ENCODE measurements around the gene ASH1L. TPM values are rescaled to one million over a fixed set of nuclear protein-coding genes. Genes with fewer than 3 reads are reported as not detected.

The ASH1L gene
- total RNA-seq, 1 experiment from 2014 or later: 30.5 TPM

DNA sequence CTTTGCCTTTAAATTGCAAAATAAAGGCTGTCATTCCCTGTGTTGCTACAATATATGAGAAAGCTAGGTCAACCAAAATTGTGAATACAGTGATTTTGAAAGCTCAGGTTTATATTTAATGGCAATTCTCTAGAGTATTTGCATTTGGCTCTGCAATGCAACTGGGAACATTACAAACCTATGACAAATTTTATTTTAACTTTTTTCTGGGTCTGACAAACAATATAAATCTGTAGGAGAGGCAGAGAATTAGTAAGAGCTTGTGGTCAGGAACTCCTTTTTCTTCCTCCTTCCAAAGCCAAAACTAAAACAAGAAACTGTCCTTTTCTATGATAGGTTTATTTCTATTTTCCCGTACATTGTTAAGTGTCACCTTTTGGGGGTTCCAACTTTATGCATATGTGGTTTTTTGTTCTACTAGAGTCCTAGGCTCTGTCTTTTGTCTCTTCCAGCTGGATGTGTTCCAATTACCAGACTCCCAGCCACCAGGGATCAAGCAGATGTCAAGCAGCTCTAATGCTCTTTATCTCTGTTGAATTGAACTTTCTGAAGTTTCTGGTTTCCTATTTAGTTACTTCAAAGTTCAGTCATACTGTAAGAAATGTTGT is 106.9 kb downstream of the ASH1L start:
- ChIA-PET CTCF (no interaction called here), RAD21 (ENCODE audit: low non-redundant PET in 1 of 2, low total read pairs in 2 of 2, uncharacterized antibody in 2 of 2, unreplicated experiment in 2 of 2) (no interaction called here), POLR2A (no interaction called here)
- intact Hi-C loops (cut with micrococcal nuclease): no loop called here
- no peaks in the 10 kb centered on the region for H3K9me2 ChIP-seq (ENCODE audit: insufficient read depth)
- DNase-seq (ENCODE audit: low read depth, low spot score) (no peak), ATAC-seq (no peak)
- H3K4me2 ChIP-seq (ENCODE audit: low read length): no peak overlapping the region
- H3K36me3 ChIP-seq (ENCODE audit: control insufficient read depth in 1 of 2, insufficient read depth in 2 of 2, low read length in 2 of 2): 0 out of 4 replicates have a peak, but pooled peaks cover 0 to under 1% of the 10 kb centered on the region in 2 experiments
- 0 out of 2 replicates have a peak, but pooled peaks cover 4% of the 10 kb centered on the region for H3K79me2 ChIP-seq (ENCODE audit: insufficient read depth, low read length)
- no peak overlapping the region for H3K27ac ChIP-seq (ENCODE audit: low read depth, low read length)
- H4K20me1 ChIP-seq (ENCODE audit: insufficient read depth): no peaks in the 10 kb centered on the region
- no peak overlapping the region for H2AFZ ChIP-seq (ENCODE audit: low read depth, low read length, poor library complexity, severe bottlenecking)
- TF ChIP-seq, protein P1, sequence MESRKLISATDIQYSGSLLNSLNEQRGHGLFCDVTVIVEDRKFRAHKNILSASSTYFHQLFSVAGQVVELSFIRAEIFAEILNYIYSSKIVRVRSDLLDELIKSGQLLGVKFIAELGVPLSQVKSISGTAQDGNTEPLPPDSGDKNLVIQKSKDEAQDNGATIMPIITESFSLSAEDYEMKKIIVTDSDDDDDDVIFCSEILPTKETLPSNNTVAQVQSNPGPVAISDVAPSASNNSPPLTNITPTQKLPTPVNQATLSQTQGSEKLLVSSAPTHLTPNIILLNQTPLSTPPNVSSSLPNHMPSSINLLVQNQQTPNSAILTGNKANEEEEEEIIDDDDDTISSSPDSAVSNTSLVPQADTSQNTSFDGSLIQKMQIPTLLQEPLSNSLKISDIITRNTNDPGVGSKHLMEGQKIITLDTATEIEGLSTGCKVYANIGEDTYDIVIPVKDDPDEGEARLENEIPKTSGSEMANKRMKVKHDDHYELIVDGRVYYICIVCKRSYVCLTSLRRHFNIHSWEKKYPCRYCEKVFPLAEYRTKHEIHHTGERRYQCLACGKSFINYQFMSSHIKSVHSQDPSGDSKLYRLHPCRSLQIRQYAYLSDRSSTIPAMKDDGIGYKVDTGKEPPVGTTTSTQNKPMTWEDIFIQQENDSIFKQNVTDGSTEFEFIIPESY (IDR thresholded peaks at IDR 0.05; ENCODE audit: extremely low read depth, insufficient replicate concordance, low read length): no peak
- TF ChIP-seq, protein P2, sequence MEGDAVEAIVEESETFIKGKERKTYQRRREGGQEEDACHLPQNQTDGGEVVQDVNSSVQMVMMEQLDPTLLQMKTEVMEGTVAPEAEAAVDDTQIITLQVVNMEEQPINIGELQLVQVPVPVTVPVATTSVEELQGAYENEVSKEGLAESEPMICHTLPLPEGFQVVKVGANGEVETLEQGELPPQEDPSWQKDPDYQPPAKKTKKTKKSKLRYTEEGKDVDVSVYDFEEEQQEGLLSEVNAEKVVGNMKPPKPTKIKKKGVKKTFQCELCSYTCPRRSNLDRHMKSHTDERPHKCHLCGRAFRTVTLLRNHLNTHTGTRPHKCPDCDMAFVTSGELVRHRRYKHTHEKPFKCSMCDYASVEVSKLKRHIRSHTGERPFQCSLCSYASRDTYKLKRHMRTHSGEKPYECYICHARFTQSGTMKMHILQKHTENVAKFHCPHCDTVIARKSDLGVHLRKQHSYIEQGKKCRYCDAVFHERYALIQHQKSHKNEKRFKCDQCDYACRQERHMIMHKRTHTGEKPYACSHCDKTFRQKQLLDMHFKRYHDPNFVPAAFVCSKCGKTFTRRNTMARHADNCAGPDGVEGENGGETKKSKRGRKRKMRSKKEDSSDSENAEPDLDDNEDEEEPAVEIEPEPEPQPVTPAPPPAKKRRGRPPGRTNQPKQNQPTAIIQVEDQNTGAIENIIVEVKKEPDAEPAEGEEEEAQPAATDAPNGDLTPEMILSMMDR (IDR thresholded peaks at IDR 0.05 in 2 of 3, conservative IDR thresholded peaks at IDR 0.05 in 1 of 3; ENCODE audit: borderline replicate concordance in 1 of 3, insufficient read depth in 1 of 3, low read depth in 2 of 3, low read length in 2 of 3): no peak
- BruUV-seq (replicated peaks): TSS peak; percentile 23
- H3K9me3 ChIP-seq (ENCODE audit: control insufficient read depth in 1 of 2, insufficient read depth in 1 of 2, low read depth in 1 of 2, low read length in 2 of 2): no peaks in the 10 kb centered on the region
- H3K9ac ChIP-seq (ENCODE audit: low read length): no peak overlapping the region
- H3K4me1 ChIP-seq (ENCODE audit: control insufficient read depth in 1 of 2, insufficient read depth in 2 of 2, low read length in 2 of 2): no peaks in the 10 kb centered on the region
- H3K27me3 ChIP-seq (ENCODE audit: insufficient read depth, low read length): no peaks in the 10 kb centered on the region
- H3K4me3 ChIP-seq (replicated peaks in 1 of 2; ENCODE audit: low read depth in 1 of 2, low read length in 2 of 2): no peak overlapping the region

DNA sequence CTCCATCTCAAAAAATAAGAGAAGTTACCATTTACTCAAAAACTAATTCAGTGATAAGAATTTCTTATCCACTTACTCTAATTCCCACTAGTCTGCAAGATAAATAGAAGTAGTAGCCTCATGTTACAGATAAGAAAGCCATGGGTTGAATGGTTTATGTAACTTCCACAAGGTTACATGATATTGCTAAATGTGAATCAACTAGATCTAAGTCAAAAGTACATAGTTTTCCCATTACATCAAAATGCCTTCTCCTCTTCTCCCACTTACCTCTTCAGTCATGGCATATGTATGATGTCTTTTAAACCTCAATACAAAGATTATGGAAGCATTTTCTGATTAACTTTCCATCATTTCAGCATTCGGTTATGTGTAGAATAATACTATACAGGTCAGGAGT is 108.5 kb downstream of the ASH1L start:
- ChIA-PET CTCF (no interaction called here), POLR2A (no interaction called here), RAD21 (ENCODE audit: low non-redundant PET in 1 of 2, low total read pairs in 2 of 2, uncharacterized antibody in 2 of 2, unreplicated experiment in 2 of 2) (no interaction called here)
- Histone ChIP-seq H3K9me3 (ENCODE audit: control insufficient read depth in 1 of 2, insufficient read depth in 1 of 2, low read depth in 1 of 2, low read length in 2 of 2) (no peaks in the 10 kb centered on the region), H3K27me3 (ENCODE audit: insufficient read depth, low read length) (no peaks in the 10 kb centered on the region), H3K4me1 (ENCODE audit: control insufficient read depth in 1 of 2, insufficient read depth in 2 of 2, low read length in 2 of 2) (no peaks in the 10 kb centered on the region), H3K36me3 (ENCODE audit: control insufficient read depth in 1 of 2, insufficient read depth in 2 of 2, low read length in 2 of 2) (peaks cover 0 to 9% of the 10 kb centered on the region in 2 experiments; a peak in 1 of 4 replicates), H3K79me2 (ENCODE audit: insufficient read depth, low read length) (0 out of 2 replicates have a peak, but pooled peaks cover 4% of the 10 kb centered on the region), H3K27ac (ENCODE audit: low read depth, low read length) (no peak overlapping the region), H4K20me1 (ENCODE audit: insufficient read depth) (no peaks in the 10 kb centered on the region), H3K9ac (ENCODE audit: low read length) (no peak overlapping the region), H3K4me3 (replicated peaks in 1 of 2; ENCODE audit: low read depth in 1 of 2, low read length in 2 of 2) (no peak overlapping the region), H3K9me2 (ENCODE audit: insufficient read depth) (no peaks in the 10 kb centered on the region), H2AFZ (ENCODE audit: low read depth, low read length, poor library complexity, severe bottlenecking) (no peak overlapping the region), H3K4me2 (ENCODE audit: low read length) (no peak overlapping the region)
- ATAC-seq: no peak
- no TSS peak for BruUV-seq (replicated peaks)
- intact Hi-C loops (cut with micrococcal nuclease): no loop called here
- no peak for DNase-seq (ENCODE audit: low read depth, low spot score)
- TF ChIP-seq, protein P3, sequence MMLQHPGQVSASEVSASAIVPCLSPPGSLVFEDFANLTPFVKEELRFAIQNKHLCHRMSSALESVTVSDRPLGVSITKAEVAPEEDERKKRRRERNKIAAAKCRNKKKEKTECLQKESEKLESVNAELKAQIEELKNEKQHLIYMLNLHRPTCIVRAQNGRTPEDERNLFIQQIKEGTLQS (IDR thresholded peaks at IDR 0.05): no peak
- TF ChIP-seq, protein P1 (IDR thresholded peaks at IDR 0.05; ENCODE audit: extremely low read depth, insufficient replicate concordance, low read length): no peak
- no peak for TF ChIP-seq YY1 (IDR thresholded peaks at IDR 0.05; ENCODE audit: extremely low read depth, insufficient replicate concordance, low read depth, low read length)
- no peak for TF ChIP-seq POLR2AphosphoS5 (IDR thresholded peaks at IDR 0.05; ENCODE audit: low read depth, low read length)
- TF ChIP-seq, protein P4, sequence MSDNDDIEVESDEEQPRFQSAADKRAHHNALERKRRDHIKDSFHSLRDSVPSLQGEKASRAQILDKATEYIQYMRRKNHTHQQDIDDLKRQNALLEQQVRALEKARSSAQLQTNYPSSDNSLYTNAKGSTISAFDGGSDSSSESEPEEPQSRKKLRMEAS (IDR thresholded peaks at IDR 0.05): no peak
- no peak for TF ChIP-seq SIN3A (IDR thresholded peaks at IDR 0.05; ENCODE audit: low read depth)
- no peak for TF ChIP-seq EZH2 (IDR thresholded peaks at IDR 0.05)
- TF ChIP-seq JUND (IDR thresholded peaks at IDR 0.05): no peak
- no peak for TF ChIP-seq POLR2A (IDR thresholded peaks at IDR 0.05; ENCODE audit: borderline replicate concordance, extremely low read depth, insufficient read depth, insufficient read length)
- no peak for TF ChIP-seq ELF1 (IDR thresholded peaks at IDR 0.05; ENCODE audit: borderline replicate concordance, low read depth)
- no peak for TF ChIP-seq ZFX (IDR thresholded peaks at IDR 0.05)
- no peak for TF ChIP-seq EGR1 (IDR thresholded peaks at IDR 0.05; ENCODE audit: low read depth)
- TF ChIP-seq CEBPB (IDR thresholded peaks at IDR 0.05; ENCODE audit: low read depth): no peak

Data from HCT116 (cell line).